HG03066 (cell line): ENCODE data around the gene CCSER2.
"Not testable (repeated sequence)": the region's sequence is repeated elsewhere in the genome, so short reads cannot be mapped to it uniquely, and the experiment has no call there.

Experiments used
- ATAC-seq: cut with Tn5 transposase; IDR thresholded peaks from one replicate; pipeline ENCODE4 v1.9.1; 2021; ENCODE audit warnings: low read depth; ENCODE audit not compliant: unreplicated experiment

The CCSER2 gene

DNA sequence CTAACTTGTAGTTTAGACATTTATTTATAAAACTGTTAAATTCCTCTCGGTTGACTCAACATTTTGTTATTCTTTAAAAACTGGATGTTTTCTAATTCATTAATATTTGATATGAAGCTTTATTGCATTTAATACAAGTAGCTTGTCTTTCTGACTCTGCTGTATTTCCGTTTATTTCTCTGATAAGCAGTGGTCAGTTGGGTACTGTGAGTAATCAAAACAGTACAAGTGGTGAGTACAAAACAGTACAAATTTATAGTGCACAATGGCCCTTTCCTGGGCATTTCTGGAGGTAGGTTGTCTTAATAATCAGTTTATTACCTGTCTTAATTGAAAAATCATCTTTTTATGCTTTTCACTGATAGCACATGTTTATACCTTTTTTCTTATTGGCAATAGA, 182.7 kb downstream of the CCSER2 start:
- ATAC-seq, result no peak

DNA sequence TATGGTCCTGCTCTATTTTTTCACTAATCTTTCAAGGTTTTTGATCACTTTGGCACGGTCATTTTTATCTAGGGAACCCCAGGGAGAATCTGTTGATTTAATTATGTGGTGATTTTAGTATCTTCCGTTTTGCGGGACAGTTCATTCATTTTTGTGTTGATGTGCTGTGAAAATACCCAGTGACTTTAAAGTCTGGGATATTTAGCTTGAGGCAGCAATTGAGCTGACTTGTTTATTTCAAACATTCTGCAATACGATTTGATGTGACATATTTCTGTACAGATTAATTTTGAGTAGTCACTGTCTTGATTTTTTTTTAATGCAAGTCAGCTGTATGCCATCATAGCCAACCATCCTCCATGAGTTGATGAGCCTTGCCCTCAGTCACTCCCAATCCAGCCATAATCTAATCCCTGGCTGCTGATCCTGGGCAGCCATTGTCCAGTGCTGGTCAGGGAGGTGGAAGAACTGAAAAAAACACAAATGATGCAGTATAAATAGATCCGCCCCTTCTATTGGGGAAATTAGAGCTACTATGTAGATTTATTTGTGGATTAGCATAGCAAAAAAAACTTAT, 183.4 kb downstream of the CCSER2 start:
- no peak for ATAC-seq

DNA sequence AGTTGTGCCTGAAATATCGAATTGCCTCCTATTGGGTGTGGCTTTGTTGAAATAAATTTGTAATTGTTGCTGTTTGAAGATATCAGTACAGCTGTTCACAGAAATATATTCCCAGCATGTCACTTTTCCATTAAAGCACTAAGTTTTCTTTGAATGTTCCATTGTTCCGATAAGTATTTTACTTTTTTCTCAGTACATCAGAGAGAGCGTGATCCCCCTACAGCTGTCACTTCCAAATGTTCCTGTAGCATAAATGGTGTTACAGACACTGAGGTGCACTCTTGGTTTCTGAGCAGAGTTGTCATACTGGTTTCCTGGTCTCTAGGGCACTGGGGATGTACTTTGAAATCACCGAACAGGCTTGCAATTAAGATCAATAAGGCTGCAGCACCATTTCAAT, 189.2 kb downstream of the CCSER2 start:
- no peak for ATAC-seq

- no peak for ATAC-seq
Measured at GRCh38 chr10:84519235-84519634, 190.8 kb downstream of the CCSER2 start.

GRCh38 chr10:84521013-84521412, 192.6 kb downstream of the CCSER2 start:
- no peak for ATAC-seq

GRCh38 chr10:84521468-84521867, 193.1 kb downstream of the CCSER2 start:
- ATAC-seq, result no peak

DNA sequence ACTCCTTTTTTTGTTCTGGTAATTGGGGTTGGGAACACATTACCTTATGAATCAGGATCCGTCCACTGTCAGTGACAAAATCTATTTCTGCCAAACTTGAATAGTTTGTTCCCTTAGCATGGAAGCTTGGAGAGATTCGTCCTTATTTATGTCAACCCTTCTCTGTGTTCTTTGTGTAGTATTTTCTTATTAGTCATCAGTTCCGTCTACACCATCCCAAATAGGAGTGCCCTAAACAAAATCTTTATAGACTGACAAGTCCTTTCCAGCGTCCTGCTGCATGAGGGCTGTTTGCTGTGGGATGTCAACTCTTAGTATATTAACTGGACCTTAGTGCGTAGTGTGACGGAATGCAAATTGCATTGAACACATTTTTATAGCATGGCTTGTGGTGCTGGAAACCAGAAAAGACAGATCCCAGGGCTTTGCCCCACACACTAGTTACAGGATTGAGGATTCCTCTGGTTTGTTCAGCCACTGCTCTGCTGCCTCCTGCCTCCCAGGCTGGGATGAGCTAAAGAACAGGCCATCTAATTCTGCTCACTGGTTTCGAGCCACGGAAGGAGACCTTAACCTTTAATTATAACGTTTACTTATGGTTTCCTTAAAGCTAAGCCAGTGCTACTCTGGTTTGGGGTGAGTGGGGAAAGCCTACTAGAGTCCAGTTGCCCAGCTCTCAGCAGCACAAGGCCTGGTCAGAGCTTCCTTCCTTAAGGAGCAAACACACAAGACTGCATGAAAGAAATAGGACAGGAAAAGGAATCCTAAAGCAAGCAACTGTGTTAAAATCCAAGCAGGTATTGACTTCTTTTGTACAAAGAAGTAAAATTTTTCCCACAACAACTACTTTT, 194.4 kb downstream of the CCSER2 start:
- no peak for ATAC-seq

GRCh38 chr10:84523526-84523925, 195.1 kb downstream of the CCSER2 start:
- no peak for ATAC-seq

- no peak for ATAC-seq
Measured at GRCh38 chr10:84524435-84524834, 196.0 kb downstream of the CCSER2 start.

GRCh38 chr10:84525120-84525806, 196.9 kb downstream of the CCSER2 start:
- ATAC-seq, result no peak

GRCh38 chr10:84525807-84526182, 197.4 kb downstream of the CCSER2 start:
- ATAC-seq, result not testable (repeated sequence)

GRCh38 chr10:84527386-84527785, 199.0 kb downstream of the CCSER2 start:
- not testable (repeated sequence) for ATAC-seq

DNA sequence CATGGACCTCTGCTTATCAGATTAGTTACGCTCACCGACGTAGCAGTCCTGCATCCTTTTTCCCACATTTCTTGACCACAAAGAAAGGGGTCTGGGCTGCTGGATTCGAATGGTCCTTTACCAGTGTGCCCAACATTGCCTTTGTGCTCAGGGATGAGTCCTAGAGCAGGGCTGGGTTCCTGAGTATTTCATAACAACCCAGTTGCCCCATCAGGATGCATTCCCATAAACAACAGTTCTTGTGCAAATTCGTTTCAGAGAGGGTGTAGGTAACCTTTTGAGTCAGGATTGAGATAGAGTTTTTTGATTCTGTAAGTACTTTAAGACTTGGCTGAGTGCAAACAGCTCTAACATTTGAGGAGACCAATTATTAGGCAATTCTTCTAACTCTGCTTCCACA, 200.1 kb downstream of the CCSER2 start:
- not testable (repeated sequence) for ATAC-seq

DNA sequence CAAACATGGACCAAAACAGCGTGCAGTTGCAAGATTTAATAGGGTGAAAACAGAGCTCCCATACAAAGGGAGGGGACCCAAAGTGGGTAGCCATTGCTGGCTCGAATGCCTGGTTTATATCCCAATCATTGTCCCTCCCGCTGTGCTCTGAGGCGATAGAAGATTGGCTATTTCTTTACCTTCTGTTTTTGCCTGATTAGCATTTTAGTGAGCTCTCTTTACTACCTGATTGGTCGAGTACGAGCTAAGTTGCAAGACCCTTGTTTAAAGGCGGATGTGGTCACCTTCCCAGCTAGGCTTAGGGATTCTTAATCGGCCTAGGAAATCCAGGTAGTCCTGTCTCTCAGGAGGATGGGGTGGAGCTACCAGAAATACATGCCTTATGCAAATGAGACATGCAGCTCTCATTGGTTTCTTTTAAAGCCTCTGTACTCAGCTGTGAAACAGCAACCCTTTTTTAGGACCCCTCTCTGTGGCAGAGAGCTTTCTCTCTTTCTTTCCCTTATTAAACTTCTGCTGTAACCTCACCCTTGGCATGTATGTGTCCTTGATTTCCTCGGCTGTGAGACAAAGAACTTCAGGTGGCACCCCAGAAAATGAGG, 202.4 kb downstream of the CCSER2 start:
- no peak for ATAC-seq

GRCh38 chr10:84531396-84531795, 203.0 kb downstream of the CCSER2 start:
- no peak for ATAC-seq

DNA sequence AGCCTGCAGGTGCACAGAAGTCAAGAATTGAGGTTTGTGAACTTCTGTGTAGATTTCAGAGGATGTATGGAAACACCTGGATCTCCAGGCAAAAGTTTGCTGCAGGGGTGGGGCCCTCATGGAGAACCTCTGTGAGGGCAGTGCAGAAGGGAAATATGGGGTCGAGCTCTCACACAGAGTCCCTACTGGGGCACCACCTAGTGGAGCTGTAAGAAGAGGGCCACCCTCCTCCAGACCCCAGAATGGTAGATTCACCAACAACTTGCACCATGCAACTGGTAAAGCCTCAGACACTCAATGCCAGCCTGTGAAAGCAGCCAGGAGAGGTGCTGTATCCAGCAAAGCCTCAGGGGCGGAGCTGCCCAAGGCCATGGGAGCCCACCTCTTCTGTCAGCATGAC, 205.8 kb downstream of the CCSER2 start:
- no peak for ATAC-seq

- ATAC-seq, result no peak
Measured at GRCh38 chr10:84537447-84537931, 209.1 kb downstream of the CCSER2 start.

DNA sequence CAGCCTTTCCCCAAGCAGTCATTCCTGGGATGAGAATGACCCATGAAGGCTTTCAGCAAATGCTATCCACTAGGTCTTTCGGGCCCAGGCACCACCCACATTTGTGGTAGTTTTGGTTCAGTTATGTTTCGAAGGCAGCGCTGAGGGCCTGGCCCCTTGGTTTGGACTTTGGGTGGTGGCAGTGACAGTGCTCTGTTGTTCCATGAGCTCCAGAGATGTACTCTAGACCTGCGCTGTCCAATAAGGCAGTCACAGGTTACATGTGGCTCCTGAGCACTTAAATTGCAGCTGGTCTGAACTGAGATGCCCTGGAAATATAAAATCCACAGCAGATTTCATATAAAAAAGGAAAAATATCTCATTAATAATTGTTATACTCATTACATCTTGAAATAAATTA, 209.6 kb downstream of the CCSER2 start:
- no peak for ATAC-seq

- ATAC-seq, result no peak
Measured at GRCh38 chr10:84539216-84539615, 210.8 kb downstream of the CCSER2 start.

DNA sequence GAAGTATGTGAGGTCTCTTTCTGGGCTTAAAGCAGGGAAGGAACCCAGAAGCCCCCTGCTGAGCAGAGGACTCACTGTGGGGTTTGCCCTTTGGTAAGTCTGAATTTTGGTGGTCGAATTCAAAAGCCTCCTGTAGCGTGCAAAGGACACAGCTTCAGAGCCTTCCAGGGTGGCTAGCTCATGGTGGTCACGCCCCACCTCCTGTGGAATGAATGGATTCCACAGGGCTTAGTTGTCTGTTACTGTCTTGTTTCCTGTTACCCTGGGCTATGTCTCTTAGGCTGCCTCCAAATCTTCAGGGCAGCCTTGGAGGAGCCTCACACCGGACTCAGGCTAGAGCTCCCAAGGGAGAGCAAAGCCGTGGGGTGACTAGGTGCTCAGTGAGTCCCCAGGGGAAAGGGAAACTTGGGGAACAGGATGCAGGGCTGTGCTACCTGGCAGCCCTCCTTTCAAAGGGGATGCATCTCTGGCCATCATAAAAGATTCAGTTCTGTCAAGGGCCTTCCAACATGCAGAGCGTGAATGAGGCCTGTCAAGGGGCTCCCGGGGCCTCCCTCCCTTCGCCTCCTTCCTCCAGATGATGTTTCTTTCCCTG, 211.7 kb downstream of the CCSER2 start:
- ATAC-seq, result peak; percentile 17
